ENCODE results near the gene RXRA. TPM values are rescaled to one million over a fixed set of nuclear protein-coding genes. Genes with fewer than 3 reads are reported as not detected.

RXRA gene
- total RNA-seq, 1 donor from 2014 or later, result 52.4 TPM

DNA sequence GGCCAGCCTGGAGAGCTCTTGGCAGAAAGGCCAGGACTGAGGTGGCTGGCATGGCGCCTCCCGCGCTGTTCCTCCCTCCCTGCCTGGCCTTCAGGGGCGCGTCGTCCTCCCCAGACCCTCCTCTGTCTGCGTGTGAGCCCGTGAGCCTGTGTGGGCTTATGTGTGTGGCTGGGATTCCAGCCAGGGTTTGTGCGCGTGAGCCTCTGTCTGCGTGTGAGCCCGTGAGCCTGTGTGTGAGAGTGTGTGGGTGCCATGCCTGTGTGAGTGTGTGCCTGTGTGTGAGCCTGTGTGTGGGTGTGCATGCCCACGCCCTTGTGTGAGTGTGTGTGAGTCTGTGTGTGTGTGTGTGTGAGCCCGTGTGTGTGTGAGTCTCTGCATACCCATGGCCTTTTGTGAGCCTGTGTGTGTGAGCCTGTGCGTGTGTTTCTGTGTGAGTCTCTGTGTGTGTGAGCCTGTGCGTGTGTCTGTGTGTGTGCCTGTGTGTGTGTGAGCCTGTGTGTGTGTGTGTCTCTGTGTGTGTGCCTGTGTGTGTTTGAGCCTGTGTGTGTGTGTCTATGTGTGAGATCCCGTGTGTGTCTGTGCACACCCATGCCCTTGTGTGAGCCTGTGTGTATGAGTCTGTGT lies 13.0 kb downstream of the RXRA start:
- ATAC-seq, result no peak

- ATAC-seq, result no peak
These were observed 14.4 kb downstream of the RXRA start for GRCh38 chr9:134340475-134341160.

GRCh38 chr9:134341306-134341705 lies 15.1 kb downstream of the RXRA start:
- peak; percentile 67 for ATAC-seq

GRCh38 chr9:134341929-134342745 lies 15.9 kb downstream of the RXRA start:
- no peak for ATAC-seq

- peak; percentile 9 for ATAC-seq
These were observed 16.5 kb downstream of the RXRA start for GRCh38 chr9:134342746-134343115.

DNA sequence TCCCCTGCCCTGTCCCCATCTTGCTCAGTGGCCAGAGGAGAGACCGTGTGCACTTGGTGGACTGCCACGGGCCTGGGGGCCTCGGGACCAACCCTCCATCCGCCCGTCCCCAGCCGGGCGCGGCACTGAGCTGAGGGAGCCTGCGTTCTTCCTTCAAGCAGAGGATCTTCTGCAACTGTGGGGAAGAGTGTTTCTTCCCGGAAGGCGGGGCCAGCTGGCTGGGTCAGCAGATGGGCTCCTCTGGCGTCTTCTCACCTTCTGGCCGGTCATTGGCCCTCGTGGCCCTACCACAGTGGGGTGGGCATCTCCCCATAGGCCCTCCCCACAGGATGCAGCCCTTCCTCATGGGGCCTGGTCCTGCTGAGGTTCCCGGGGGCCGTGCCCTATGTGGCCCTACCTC lies 17.4 kb downstream of the RXRA start:
- no peak for ATAC-seq

GRCh38 chr9:134344068-134344799 lies 18.0 kb downstream of the RXRA start:
- no peak for ATAC-seq

- ATAC-seq, result no peak
These were observed 18.6 kb downstream of the RXRA start for GRCh38 chr9:134344800-134345310.

GRCh38 chr9:134345737-134346136 lies 19.5 kb downstream of the RXRA start:
- no peak for ATAC-seq

DNA sequence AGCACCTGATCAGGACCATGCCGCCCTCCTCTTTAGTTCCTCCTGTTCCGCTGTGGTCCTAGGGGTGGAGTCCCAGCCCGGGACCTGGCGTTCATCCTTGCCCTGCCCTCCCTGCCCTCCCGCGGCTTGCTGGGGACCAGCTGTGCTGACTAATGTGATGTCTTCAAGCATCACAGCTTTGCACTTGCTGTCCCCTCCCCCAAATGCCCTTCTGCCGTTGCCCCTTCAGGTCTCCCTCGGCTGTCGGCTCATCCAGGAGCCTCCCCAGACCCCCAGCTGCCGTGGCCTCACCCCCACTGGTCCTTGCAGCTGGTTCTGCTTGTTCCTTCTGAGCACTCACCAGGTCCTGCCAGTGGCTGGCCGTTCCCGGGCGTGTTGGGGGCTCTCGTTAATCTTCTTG lies 19.9 kb downstream of the RXRA start:
- ATAC-seq, result no peak

GRCh38 chr9:134346840-134347583 lies 20.8 kb downstream of the RXRA start:
- no peak for ATAC-seq

DNA sequence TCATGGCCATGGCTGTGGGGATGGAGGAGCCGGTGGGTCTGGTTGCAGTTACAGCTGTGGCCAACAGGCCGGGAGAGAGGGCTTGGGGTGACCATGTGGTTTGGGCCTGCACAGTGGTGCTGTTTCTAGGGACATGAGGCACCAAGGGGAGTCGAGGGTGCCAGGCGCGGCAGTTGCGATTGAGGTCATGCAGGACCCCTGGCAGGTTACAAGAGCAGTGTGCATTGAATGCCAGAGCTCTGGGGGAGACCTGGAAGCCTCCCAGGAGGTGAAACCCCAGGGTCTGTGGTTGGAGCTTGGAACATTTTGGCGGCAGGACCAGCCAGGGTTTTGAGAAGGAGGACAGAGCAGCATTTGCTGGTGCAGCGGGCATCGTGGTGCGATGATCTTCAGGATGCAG lies 21.7 kb downstream of the RXRA start:
- ATAC-seq, result no peak

DNA sequence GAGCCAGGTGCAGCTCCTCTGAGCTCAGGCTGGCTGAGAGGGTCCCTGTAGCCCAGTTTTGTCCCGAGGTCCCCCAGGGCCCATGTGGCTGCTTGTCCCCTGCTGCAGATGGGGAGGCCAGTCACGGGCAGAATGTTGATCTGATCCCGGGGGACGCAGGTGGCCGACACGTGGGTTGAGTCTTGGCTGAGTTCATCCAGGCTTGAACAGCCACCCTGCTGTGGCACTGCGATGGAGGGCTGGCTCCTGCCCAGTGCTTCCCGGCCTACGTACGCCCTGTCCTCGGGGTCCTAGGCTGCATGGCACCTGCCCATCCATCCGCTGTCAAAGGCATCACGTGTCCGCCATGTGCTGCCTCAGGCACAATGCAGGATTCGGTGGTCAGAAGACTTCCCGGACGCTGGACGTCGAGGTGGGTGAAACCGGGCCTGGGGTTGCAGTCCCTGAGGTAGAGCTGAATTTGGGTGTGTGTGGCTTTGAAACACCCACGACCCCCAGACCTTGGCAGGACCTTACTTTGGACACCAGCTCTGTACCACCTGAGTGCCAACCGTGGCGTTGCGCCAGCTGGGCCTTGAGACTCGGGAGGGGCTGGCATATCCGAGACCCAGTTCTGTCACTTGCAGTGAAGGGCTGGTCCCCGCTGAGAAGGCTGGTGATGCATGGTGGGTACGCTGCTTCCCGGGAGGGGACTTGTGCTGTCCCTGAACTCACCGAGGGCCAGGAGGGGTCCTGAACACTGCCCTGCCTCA lies 22.3 kb downstream of the RXRA start:
- ATAC-seq, result no peak

DNA sequence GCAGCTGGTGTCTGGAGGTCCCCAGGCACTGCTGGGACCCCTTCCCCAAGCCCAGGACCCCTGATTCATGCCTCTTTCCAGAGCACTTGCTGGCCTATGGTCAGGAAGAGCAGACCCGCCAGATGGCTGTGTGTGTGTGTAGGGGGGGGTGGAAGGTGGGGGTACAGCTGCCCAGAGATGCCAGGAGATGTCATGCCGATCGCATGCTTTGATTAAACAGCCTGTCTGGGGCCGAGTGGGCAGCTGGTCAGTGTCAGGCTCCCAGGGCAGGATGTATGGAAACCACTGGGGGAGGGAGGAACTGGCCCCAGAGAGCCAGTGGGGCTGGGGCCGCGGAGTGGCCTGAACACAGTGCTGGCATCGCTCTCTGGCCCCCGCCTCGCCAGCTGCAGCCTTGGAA lies 23.7 kb downstream of the RXRA start:
- ATAC-seq, result no peak

- no peak for ATAC-seq
These were observed 24.2 kb downstream of the RXRA start for GRCh38 chr9:134350416-134350994.

DNA sequence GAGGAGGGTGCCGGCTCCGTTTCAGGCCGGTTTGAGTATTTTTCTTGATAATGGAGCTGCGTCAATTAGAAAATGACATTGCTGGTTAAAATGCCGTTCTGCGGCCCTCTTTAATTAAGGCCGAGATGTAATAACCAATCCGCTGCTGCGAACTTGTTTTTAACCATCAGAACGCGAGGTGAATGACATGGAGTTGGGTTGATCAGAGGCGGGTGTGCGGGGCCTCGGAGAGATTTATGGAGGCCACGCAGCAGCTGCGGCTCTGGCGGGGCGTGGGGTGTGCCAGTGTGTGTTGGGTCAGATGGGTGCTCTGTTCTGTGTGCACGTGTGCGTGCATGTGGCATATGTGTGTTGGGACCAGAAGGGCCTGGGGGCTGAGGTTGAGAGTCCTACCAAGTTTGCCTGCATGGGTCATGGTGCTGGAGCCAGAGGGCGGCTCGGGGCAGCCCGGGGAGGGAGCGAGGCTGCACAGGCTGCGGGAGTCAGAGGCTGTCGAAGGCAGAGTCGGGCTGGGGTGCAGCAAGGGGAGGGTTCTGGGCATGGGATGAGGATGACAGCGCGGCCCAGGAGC lies 25.4 kb downstream of the RXRA start:
- no peak for ATAC-seq

GRCh38 chr9:134352247-134352933 lies 26.1 kb downstream of the RXRA start:
- no peak for ATAC-seq

DNA sequence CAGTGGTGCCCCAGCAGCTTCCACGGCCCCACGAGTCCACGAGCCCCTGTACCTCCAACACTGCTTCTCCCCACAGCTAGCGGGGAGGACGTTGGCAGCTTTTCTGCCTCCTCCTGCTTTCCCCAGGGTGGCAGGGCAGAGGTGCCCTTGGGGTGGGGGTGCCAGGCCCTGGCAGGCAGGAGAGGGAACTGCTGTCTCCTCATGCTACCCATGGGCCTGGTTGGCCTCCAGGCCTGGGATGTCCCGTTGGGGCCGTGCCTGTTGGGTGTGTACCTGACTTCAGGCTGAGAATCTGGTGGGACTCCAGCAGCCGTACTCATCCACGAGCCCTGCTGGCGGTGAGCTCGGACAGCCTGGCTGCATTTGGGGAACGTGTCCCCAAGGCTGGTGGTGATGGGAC lies 27.3 kb downstream of the RXRA start:
- no peak for ATAC-seq

DNA sequence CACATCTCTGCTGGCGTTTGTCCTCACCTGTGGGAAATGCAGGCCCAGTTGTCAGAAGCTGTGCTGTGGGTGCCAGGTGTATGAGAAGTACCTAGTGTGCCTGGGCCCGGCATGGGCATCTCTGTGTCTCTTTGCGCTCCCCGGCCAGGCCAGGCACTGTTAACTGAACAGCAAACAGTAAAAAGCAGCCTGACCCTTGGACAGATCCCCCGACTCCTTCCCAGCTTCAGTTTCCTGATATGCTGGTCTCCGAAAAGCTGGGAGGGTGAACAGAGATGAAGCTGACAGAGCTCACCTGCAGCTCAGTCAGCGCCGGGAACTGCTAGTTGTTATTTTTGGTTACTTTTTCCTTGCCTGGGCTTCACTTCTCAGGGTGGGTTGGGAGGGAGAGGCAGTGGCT lies 28.9 kb downstream of the RXRA start:
- ATAC-seq, result no peak
